CD14-positive monocyte (primary cell): ENCODE data around the gene GALNT17. TPM values are rescaled to one million over a fixed set of nuclear protein-coding genes. Genes with fewer than 3 reads are reported as not detected.

Experiments used
- DNase-seq, 3 donors: peaks; one replicate each; pipeline ENCODE4 v3.0.0-alpha.2; 2011 to 2022
- H2AFZ ChIP-seq: 2 replicates; pipeline ENCODE4 v1.6.0; 2012; ENCODE audit warnings: mild to moderate bottlenecking, low read depth, low read length, inconsistent platforms; ENCODE audit not compliant: insufficient read depth, poor library complexity, severe bottlenecking
- H3K27ac ChIP-seq, 2 donors: 1 replicate in 1 of 2; 2 replicates in 1 of 2; pipeline ENCODE4 v1.5.1; 2012 to 2013; ENCODE audit warnings: low read length in 2 of 2, control low read depth in 1 of 2, inconsistent platforms in 1 of 2, low read depth in 1 of 2, mild to moderate bottlenecking in 1 of 2
- H3K27me3 ChIP-seq, 2 donors: one replicate each; pipeline versions ENCODE4 v1.6.0 to v1.6.1; 2011 to 2013; ENCODE audit warnings: low read length in 2 of 2; ENCODE audit not compliant: control insufficient read depth in 2 of 2, insufficient read depth in 2 of 2
- H3K36me3 ChIP-seq, 2 donors: replicated peaks in 1 of 2; 1 replicate in 1 of 2; 2 replicates in 1 of 2; pipeline versions ENCODE4 v1.5.1 to v1.6.1; 2012 to 2013; ENCODE audit warnings: low read length in 2 of 2, control low read depth in 1 of 2, inconsistent platforms in 1 of 2, mild to moderate bottlenecking in 1 of 2; ENCODE audit not compliant: insufficient read depth in 2 of 2, control insufficient read depth in 1 of 2
- H3K4me1 ChIP-seq, 2 donors: 1 replicate in 1 of 2; 2 replicates in 1 of 2; pipeline versions ENCODE4 v1.5.1 to v1.6.1; 2012 to 2013; ENCODE audit warnings: low read length in 2 of 2, control low read depth in 1 of 2, inconsistent platforms in 1 of 2, mild to moderate bottlenecking in 1 of 2, moderate library complexity in 1 of 2; ENCODE audit not compliant: insufficient read depth in 2 of 2, control insufficient read depth in 1 of 2
- H3K4me2 ChIP-seq: replicated peaks from 2 replicates; pipeline ENCODE3; 2012; ENCODE audit warnings: low read length, moderate library complexity, mild to moderate bottlenecking; ENCODE audit not compliant: poor library complexity, severe bottlenecking; ENCODE audit errors: extremely low read depth
- H3K4me3 ChIP-seq, 3 experiments: fragments of 200-600 bp in 1 of 3; sonication (generic) in 1 of 3; replicated peaks in 1 of 3; 1 replicate in 2 of 3; 2 replicates in 1 of 3; pipeline ENCODE4 v1.5.1; 2011 to 2013; ENCODE audit warnings: low read length in 3 of 3, mild to moderate bottlenecking in 3 of 3, control low read depth in 2 of 3, low read depth in 2 of 3, inconsistent platforms in 1 of 3, moderate library complexity in 1 of 3
- H3K79me2 ChIP-seq: 2 replicates; pipeline ENCODE4 v1.6.0; 2012; ENCODE audit warnings: mild to moderate bottlenecking, control low read depth, inconsistent platforms, low read length, moderate library complexity; ENCODE audit not compliant: insufficient read depth
- H3K9ac ChIP-seq: 2 replicates; pipeline ENCODE4 v1.6.0; 2017; ENCODE audit warnings: low read length, mild to moderate bottlenecking; ENCODE audit not compliant: insufficient read depth, poor library complexity, severe bottlenecking
- H3K9me3 ChIP-seq, 2 donors: replicated peaks in 1 of 2; 1 replicate in 1 of 2; 2 replicates in 1 of 2; pipeline versions ENCODE4 v1.5.1 to v1.6.1; 2012 to 2013; ENCODE audit warnings: low read length in 2 of 2, control low read depth in 1 of 2; ENCODE audit not compliant: control insufficient read depth in 1 of 2, insufficient read depth in 1 of 2
- H4K20me1 ChIP-seq: 2 replicates; pipeline ENCODE4 v1.6.0; 2012; ENCODE audit warnings: mild to moderate bottlenecking, low read length, control low read depth, moderate library complexity; ENCODE audit not compliant: insufficient read depth
- H3K27ac Mint-ChIP-seq, 7 donors: one replicate each; pipeline ENCODE4 v1.8.0; 2020; ENCODE audit warnings: mild to moderate bottlenecking in 7 of 7, mixed read lengths in 7 of 7, moderate library complexity in 6 of 7, inconsistent platforms in 2 of 7
- H3K27me3 Mint-ChIP-seq, 3 donors: one replicate each; pipeline ENCODE4 v1.8.0; 2021 to 2022; ENCODE audit warnings: low read depth in 3 of 3, mild to moderate bottlenecking in 3 of 3, mixed read lengths in 3 of 3, moderate library complexity in 3 of 3, inconsistent platforms in 1 of 3
- H3K36me3 Mint-ChIP-seq, 2 donors: one replicate each; pipeline ENCODE4 v1.8.0; 2020; ENCODE audit warnings: mixed read lengths in 2 of 2, inconsistent platforms in 1 of 2, mild to moderate bottlenecking in 1 of 2
- H3K4me1 Mint-ChIP-seq: one replicate; pipeline ENCODE4 v1.8.0; 2020; ENCODE audit warnings: mild to moderate bottlenecking, mixed read lengths
- H3K4me3 Mint-ChIP-seq, 2 donors: one replicate each; pipeline ENCODE4 v1.8.0; 2020; ENCODE audit warnings: mild to moderate bottlenecking in 2 of 2, mixed read lengths in 2 of 2, moderate library complexity in 1 of 2
- H3K9me3 Mint-ChIP-seq, 7 donors: one replicate each; pipeline ENCODE4 v1.8.0; 2020 to 2022; ENCODE audit warnings: mixed read lengths in 7 of 7, mild to moderate bottlenecking in 6 of 7, moderate library complexity in 6 of 7, inconsistent platforms in 2 of 7
- WGBS: methylation state at CpG from one replicate; pipeline ENCODE4 v1.1.5; 2013; ENCODE audit warnings: missing lambda C conversion rate; ENCODE audit not compliant: insufficient coverage; 5-methylcytosine and 5-hydroxymethylcytosine counted together
- intact Hi-C, 2 donors: fragments of 100-400 bp; cut with micrococcal nuclease; formaldehyde crosslinking; loops; one replicate each; pipeline versions ENCODE4 v1.15.0 to v1.15.1; 2023
- polyA plus RNA-seq, 3 donors: library from polyadenylated mRNA; depleted of rRNA in 1 of 3; unstranded in 2 of 3; stranded (reverse) in 1 of 3; fragments of 300-500 nt in 2 of 3; fragments of >200 nt in 1 of 3; fragmentation: Illumina TruSeq in 2 of 3; gene quantifications; 1 replicate in 2 of 3; 2 replicates in 1 of 3; pipeline ENCODE4 v1.2.3, GENCODE V29; 2012 to 2021
- TF ChIP-seq, protein P1 (sequence below): fragments of 200-600 bp; IDR thresholded peaks from one replicate; pipeline ENCODE4 v1.8.0; 2022; ENCODE audit warnings: antibody characterized with exemption, mild to moderate bottlenecking

GALNT17 gene
- polyA plus RNA-seq, 3 donors = not detected

DNA sequence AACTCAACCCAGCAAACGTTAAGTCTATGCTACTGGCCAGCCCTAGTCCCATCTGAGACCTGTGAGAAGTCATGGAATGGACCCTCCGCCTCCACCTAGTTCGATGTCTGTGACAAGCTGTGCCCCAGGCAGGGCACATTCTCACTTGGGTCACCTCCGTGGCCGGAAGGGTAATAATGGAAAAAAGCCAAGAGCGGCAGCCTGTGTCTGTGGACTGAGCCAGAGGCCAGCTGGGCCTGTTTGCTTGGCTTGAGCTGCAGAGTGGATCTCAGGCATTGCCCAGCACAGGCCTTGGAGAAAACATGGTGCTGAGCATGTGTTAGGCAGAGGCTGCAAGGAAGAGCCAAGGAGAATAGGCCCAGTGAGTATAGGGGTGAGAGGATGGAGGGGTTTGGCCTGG is 97.8 kb downstream of the GALNT17 start:
- DNase-seq = no peak
- Mint-ChIP-seq H3K27me3 (no peaks in the 10 kb centered on the region), H3K27ac (no peak overlapping the region), H3K4me1 (no peaks in the 10 kb centered on the region), H3K4me3 (no peak overlapping the region), H3K9me3 (peaks cover 21 to 64% (median 44%) of the 10 kb centered on the region in 7 donors), H3K36me3 (no peaks in the 10 kb centered on the region)
- peaks cover 65 to 77% of the 10 kb centered on the region in 2 donors for H3K9me3 ChIP-seq
- TF ChIP-seq, protein P1, sequence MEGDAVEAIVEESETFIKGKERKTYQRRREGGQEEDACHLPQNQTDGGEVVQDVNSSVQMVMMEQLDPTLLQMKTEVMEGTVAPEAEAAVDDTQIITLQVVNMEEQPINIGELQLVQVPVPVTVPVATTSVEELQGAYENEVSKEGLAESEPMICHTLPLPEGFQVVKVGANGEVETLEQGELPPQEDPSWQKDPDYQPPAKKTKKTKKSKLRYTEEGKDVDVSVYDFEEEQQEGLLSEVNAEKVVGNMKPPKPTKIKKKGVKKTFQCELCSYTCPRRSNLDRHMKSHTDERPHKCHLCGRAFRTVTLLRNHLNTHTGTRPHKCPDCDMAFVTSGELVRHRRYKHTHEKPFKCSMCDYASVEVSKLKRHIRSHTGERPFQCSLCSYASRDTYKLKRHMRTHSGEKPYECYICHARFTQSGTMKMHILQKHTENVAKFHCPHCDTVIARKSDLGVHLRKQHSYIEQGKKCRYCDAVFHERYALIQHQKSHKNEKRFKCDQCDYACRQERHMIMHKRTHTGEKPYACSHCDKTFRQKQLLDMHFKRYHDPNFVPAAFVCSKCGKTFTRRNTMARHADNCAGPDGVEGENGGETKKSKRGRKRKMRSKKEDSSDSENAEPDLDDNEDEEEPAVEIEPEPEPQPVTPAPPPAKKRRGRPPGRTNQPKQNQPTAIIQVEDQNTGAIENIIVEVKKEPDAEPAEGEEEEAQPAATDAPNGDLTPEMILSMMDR = no peak
- H3K27me3 ChIP-seq = no peaks in the 10 kb centered on the region
- no peak overlapping the region for H3K4me3 ChIP-seq
- H3K9ac ChIP-seq = no peak overlapping the region
- intact Hi-C loops = no loop called here
- no peak overlapping the region for H3K4me2 ChIP-seq
- no peak overlapping the region for H2AFZ ChIP-seq
- no peaks in the 10 kb centered on the region for H3K79me2 ChIP-seq
- no peaks in the 10 kb centered on the region for H3K4me1 ChIP-seq
- WGBS = 96% methylated on average over 6 of the region's 6 CpGs
- no peaks in the 10 kb centered on the region for H3K36me3 ChIP-seq
- no peaks in the 10 kb centered on the region for H4K20me1 ChIP-seq
- no peak overlapping the region for H3K27ac ChIP-seq

- Mint-ChIP-seq H3K4me3 (no peak overlapping the region), H3K27me3 (peaks cover 0 to 2% (median 0%) of the 10 kb centered on the region in 3 donors), H3K36me3 (no peaks in the 10 kb centered on the region), H3K9me3 (peaks cover 3 to 35% (median 21%) of the 10 kb centered on the region in 7 donors), H3K27ac (no peak overlapping the region), H3K4me1 (no peaks in the 10 kb centered on the region)
- H4K20me1 ChIP-seq = no peaks in the 10 kb centered on the region
- DNase-seq = no peak
- no peaks in the 10 kb centered on the region for H3K4me1 ChIP-seq
- H2AFZ ChIP-seq = no peak overlapping the region
- H3K27me3 ChIP-seq = no peaks in the 10 kb centered on the region
- WGBS = 96% methylated on average over 6 of the region's 10 CpGs
- H3K36me3 ChIP-seq = no peaks in the 10 kb centered on the region
- no peaks in the 10 kb centered on the region for H3K79me2 ChIP-seq
- H3K9me3 ChIP-seq = peaks cover 24 to 48% of the 10 kb centered on the region in 2 donors
- no peak overlapping the region for H3K9ac ChIP-seq
- H3K4me3 ChIP-seq = no peak overlapping the region
- intact Hi-C loops = no loop called here
- TF ChIP-seq, protein P1 = no peak
- no peak overlapping the region for H3K4me2 ChIP-seq
- H3K27ac ChIP-seq = no peak overlapping the region
Measured at GRCh38 chr7:71235253-71235652, 103.3 kb downstream of the GALNT17 start.
